DOHH2 (cell line): ENCODE data around the gene FBXO10.

Source experiments
- H3F3A ChIP-seq: fragments of 200-600 bp; sonication (generic), shearing (Covaris generic); 2 replicates; pipeline ENCODE4 v1.6.0; 2016; ENCODE audit warnings: antibody characterized with exemption, mild to moderate bottlenecking; ENCODE audit not compliant: control insufficient read depth, insufficient read depth
- H3K27ac ChIP-seq: fragments of 200-600 bp; sonication (generic); 2 replicates; pipeline ENCODE4 v1.5.1; 2014; ENCODE audit warnings: low read depth, mild to moderate bottlenecking, low read length, moderate library complexity
- H3K27me3 ChIP-seq: fragments of 200-600 bp; sonication (generic); 2 replicates; pipeline ENCODE4 v1.6.1; 2014; ENCODE audit warnings: mild to moderate bottlenecking, low read length, mixed read lengths; ENCODE audit not compliant: control insufficient read depth
- H3K36me3 ChIP-seq: fragments of 200-600 bp; sonication (generic); 2 replicates; pipeline ENCODE4 v1.6.1; 2014; ENCODE audit warnings: mild to moderate bottlenecking, low read length, moderate library complexity, mixed read lengths; ENCODE audit not compliant: control insufficient read depth
- H3K4me1 ChIP-seq: fragments of 200-600 bp; sonication (generic); 2 replicates; pipeline ENCODE4 v1.6.1; 2014; ENCODE audit warnings: mild to moderate bottlenecking, low read length, mixed read lengths; ENCODE audit not compliant: control insufficient read depth
- H3K4me2 ChIP-seq: fragments of 200-600 bp; sonication (generic); 2 replicates; pipeline ENCODE4 v1.6.0; 2014; ENCODE audit warnings: mild to moderate bottlenecking, low read length, moderate library complexity
- H3K4me3 ChIP-seq: fragments of 200-600 bp; sonication (generic); 2 replicates; pipeline ENCODE4 v1.5.1; 2014; ENCODE audit warnings: mild to moderate bottlenecking, low read length, mixed read lengths
- H3K79me2 ChIP-seq: fragments of 200-600 bp; sonication (generic); 2 replicates; pipeline ENCODE4 v1.6.1; 2014; ENCODE audit warnings: mild to moderate bottlenecking, low read length, mixed read lengths; ENCODE audit not compliant: control insufficient read depth
- H3K9me2 ChIP-seq: fragments of 200-600 bp; sonication (generic); replicated peaks from 2 replicates; pipeline ENCODE4 v1.6.1; 2014; ENCODE audit warnings: mild to moderate bottlenecking, low read length, mixed read lengths; ENCODE audit not compliant: control insufficient read depth
- H3K9me3 ChIP-seq: fragments of 200-600 bp; sonication (generic); 2 replicates; pipeline ENCODE4 v1.6.1; 2014; ENCODE audit warnings: antibody characterized with exemption, low read length, mixed read lengths; ENCODE audit not compliant: control insufficient read depth, insufficient read depth
- H4K20me1 ChIP-seq: fragments of 200-600 bp; sonication (generic); 2 replicates; pipeline ENCODE4 v1.6.0; 2014; ENCODE audit warnings: low read depth, mild to moderate bottlenecking, antibody characterized with exemption, low read length, moderate library complexity; ENCODE audit not compliant: control insufficient read depth, insufficient read depth
- CTCF ChIP-seq: fragments of 200-600 bp; sonication (generic); IDR thresholded peaks from one replicate; pipeline ENCODE4 v1.5.1; 2014; ENCODE audit warnings: antibody characterized with exemption, mild to moderate bottlenecking, low read depth, low read length; ENCODE audit not compliant: poor library complexity, severe bottlenecking
- EZH2phosphoT487 ChIP-seq: fragments of 200-600 bp; sonication (generic); IDR thresholded peaks from 2 replicates; pipeline ENCODE4 v1.6.1; 2017; ENCODE audit warnings: borderline replicate concordance, mild to moderate bottlenecking, antibody characterized with exemption, low read length, moderate library complexity, mixed read lengths

Gene FBXO10

GRCh38 chr9:37534412-37534811 is 41.8 kb downstream of the FBXO10 start:
- Histone ChIP-seq H3K9me3 (no peaks in the 10 kb centered on the region), H3K9me2 (no peaks in the 10 kb centered on the region), H4K20me1 (no peaks in the 10 kb centered on the region), H3K27ac (no peak overlapping the region), H3K4me3 (no peak overlapping the region), H3F3A (no peaks in the 10 kb centered on the region), H3K79me2 (no peaks in the 10 kb centered on the region), H3K4me1 (0 out of 2 replicates have a peak, but pooled peaks cover 3% of the 10 kb centered on the region), H3K27me3 (no peaks in the 10 kb centered on the region), H3K36me3 (peaks cover 25% of the 10 kb centered on the region), H3K4me2 (no peak overlapping the region)
- no peak for TF ChIP-seq CTCF
- no peak for TF ChIP-seq EZH2phosphoT487

GRCh38 chr9:37531699-37532098 is 44.5 kb downstream of the FBXO10 start:
- H3K27ac ChIP-seq = no peak overlapping the region
- H3K9me2 ChIP-seq = no peaks in the 10 kb centered on the region
- TF ChIP-seq CTCF (no peak), EZH2phosphoT487 (no peak)
- H3K4me1 ChIP-seq = 0 out of 2 replicates have a peak, but pooled peaks cover 3% of the 10 kb centered on the region
- H3F3A ChIP-seq = no peaks in the 10 kb centered on the region
- H3K79me2 ChIP-seq = no peaks in the 10 kb centered on the region
- H3K4me2 ChIP-seq = no peak overlapping the region
- no peaks in the 10 kb centered on the region for H3K27me3 ChIP-seq
- H4K20me1 ChIP-seq = no peaks in the 10 kb centered on the region
- no peaks in the 10 kb centered on the region for H3K9me3 ChIP-seq
- H3K36me3 ChIP-seq = peaks cover 18% of the 10 kb centered on the region; the same call in 1 of the 2 replicates
- no peak overlapping the region for H3K4me3 ChIP-seq

GRCh38 chr9:37528652-37529471 is 47.3 kb downstream of the FBXO10 start:
- Histone ChIP-seq H3K27me3 (no peaks in the 10 kb centered on the region), H3K27ac (no peak overlapping the region), H4K20me1 (no peaks in the 10 kb centered on the region), H3K79me2 (no peaks in the 10 kb centered on the region), H3K4me1 (0 out of 2 replicates have a peak, but pooled peaks cover 3% of the 10 kb centered on the region), H3K36me3 (peaks cover 15% of the 10 kb centered on the region; the same call in 1 of the 2 replicates), H3K9me3 (no peaks in the 10 kb centered on the region), H3K4me3 (no peak overlapping the region), H3K4me2 (no peak overlapping the region), H3K9me2 (no peaks in the 10 kb centered on the region), H3F3A (no peaks in the 10 kb centered on the region)
- TF ChIP-seq EZH2phosphoT487 = no peak
- TF ChIP-seq CTCF = no peak
